Activated CD4-positive, alpha-beta T cell treated with anti-CD3 and anti-CD28 coated beads, Interleukin-2, Interleukin-4, amounts not matched to agents 100 ng/mL and 50 ng/mL, durations not matched to agents 16 hours and 8 hours (primary cell): Measurements from ENCODE around the gene MPLKIP.
"Not testable (repeated sequence)": the region's sequence is repeated elsewhere in the genome, so short reads cannot be mapped to it uniquely, and the experiment has no call there.

Source experiments
- DNase-seq: peaks from one replicate; pipeline ENCODE4 v3.0.0-alpha.2; 2020; ENCODE audit warnings: low spot score

Gene MPLKIP

DNA sequence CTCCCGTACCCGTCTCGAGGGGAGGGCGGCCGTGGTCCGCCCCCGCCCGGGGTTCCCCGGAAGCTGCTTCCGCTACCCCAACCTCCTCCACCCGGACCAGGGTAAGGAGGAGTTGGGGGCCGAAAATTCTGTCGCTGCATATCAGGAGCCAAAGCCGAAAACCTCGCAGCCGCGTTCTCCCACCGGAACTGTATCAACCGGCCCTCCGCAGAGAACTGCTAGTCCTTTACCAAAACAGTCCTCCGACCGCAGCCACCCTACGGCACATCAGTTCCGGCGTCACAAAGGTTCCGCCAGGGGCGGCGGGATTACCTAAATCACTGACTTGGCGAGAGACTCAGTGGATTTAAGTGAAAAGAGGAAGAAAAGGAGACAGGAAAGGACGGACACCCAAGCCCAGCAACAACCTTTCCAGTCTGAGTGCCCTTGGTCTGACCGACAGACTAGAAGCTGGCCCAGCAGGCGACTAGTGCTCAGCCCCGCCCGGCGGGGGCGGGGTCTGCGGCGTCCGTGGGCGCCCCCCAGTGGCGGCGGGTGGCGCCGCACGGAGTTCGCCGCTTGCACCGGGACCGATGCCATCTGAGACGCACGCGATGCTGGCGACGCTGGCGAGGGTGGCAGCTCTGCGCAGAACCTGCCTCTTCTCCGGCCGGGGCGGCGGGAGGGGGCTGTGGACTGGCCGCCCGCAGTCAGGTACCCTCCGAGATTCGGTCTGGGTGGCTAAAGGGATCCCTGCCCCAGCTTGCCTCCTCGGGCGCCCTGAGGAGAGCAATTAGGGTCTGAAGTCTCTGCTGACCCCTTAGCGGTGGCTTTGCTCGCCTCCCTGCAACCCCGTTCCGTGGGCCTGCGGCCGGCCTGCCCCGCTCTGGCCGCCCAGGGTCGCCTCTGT lies at the start of gene MPLKIP, which contains the start of gene SUGCT:
TSS of gene MPLKIP (minus strand) at position 195 of the 889 bp plus-strand sequence. CDS start at position 140, 55 bp downstream.
TSS of gene SUGCT (plus strand) at position 578 of the 889 bp plus-strand sequence.
- DNase-seq = peak; percentile 80

DNA sequence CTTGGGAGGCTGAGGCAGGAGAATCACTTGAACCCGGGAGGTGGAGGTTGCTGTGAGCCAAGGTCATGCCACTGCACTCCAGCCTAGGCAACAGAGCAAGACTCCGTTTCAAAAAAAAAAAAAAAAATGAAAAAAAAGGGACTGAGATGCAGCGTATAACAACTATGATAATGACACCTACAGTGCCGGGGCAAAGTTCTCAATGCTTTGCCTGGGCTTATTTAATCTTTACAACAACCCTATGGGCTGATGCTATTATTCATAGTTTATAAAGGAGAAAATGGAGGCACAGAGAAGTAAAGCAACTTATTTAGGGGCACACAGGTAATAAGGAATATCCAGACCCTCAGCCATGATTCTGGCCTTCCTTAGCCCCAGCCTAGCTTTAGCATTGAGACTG lies 48.0 kb upstream of the MPLKIP start:
- DNase-seq = no peak

DNA sequence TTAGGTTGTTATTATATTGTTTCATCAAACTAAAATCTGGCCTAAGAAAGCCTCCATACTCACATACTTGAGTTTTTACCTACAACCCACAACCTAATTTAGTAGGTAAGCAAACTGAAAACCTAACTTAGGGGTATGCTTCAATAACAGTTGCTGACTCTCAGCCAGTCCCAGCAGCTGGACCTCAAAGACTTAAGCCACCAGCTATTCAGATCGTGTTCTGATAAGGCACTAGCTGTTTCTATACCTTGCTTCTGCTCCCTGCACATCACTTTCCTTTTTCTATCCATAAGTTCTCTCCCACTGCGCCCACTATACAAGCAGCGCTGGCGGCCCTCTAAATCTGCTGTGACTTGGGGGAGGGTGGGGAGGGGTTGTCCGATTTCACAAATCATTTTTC lies 42.6 kb upstream of the MPLKIP start:
- DNase-seq = no peak

DNA sequence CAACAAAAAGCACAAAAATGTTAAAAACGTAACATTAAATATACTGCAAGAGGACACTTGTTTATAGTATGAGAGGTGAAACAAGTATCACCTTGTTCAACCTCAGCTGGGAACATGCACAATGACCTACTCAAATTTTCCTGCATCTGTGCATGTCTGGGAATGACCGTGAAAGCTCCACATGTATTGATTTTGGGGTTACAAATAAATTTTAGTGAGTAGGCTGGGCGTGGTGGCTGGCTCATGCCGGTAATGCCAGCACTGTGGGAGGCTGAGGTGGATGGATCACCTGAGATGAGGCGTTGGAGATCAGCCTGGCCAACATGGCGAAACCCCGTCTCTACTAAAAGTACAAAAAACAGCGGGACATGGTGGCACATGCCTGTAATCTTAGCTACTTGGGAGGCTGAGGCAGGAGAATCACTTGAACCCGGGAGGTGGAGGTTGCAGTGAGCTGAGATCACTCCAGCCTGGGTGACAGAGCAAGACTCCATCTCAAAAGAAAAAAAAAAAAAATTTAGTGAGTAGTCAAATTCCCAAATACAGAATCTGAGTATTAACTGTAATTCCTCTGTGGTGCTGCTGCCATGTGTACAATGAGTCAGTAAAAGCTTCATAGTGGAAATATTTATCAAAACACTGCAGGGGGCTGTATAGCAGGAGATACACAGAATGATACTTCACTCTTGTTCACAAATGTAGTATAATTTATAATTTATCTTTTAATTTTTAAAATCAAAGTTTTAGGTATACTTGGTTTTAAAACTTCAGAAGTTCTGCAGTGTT lies 41.5 kb upstream of the MPLKIP start:
- DNase-seq = no peak

DNA sequence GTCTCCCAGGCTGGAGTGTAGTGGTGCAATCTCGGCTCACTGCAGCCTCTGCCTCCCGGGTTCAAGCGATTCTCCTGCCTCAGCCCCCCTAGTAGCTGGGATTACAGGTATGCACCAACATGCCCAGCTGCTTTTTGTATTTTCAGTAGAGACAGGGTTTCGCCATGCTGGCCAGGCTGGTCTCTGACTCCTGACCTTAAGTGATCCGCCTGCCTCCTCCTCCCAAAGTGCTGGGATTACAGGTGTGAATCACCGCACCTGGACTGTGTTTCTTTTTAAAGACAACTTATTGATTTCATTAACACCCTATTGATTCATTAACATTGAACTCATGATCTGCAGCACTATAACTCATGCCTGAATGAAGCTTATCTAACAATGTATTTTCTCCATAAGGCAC lies 40.8 kb upstream of the MPLKIP start:
- DNase-seq = not testable (repeated sequence)

DNA sequence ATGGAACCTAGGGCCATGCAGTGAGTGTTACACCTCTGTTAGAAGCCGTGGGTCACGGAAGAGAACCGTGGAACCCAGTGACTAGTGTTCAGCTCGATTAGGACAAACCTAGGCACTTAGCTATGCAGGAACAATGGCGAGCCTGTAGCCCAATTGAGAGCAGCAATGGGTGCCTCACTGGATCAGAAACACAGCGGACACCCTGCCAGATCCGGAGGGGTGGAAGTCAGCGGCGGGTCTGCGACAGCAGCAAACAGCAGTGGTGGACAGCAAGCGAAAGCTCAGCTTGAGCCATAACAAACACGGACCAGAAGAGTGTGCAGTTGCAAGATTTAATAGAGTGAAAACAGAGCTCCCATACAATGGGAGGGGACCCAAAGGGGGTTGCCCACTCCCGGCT lies 38.7 kb upstream of the MPLKIP start:
- not testable (repeated sequence) for DNase-seq

DNA sequence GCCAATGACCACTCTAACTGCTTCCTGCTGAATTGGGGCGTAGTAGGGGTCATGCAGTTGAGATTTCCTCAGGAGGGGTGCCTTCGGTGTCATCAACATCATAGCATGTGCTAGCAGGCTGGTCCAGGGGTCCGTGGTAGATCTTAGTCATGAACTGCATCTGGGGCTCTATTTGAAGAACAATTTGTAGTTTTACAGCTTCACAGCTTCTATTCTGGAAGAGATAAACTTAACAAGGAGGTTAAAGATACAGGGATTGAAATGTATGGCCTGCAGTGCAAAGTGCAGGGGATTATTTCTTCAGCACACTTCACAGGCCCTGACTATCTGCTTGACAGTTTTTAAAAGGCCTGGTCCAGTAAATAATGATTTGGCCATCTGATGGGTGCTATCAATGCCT lies 33.8 kb upstream of the MPLKIP start:
- not testable (repeated sequence) for DNase-seq

DNA sequence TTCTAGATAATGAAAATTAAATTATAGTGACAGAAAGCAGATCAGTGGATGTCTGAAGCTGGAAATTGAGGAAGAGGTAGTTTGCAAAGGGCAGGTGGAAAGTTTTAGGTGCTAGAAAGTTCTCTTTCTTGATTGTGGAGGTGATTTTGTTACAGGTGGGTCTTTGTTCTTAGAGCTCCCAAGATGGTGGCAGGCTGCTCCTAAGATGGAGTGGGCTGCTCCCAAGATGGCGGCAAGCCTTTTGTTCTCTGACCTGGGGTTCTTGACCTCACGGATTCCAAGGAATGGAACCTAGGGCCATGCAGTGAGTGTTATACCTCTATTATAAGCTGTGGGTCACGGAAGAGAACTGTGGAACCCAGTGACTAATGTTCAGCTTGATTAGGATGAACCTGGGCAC lies 32.9 kb upstream of the MPLKIP start:
- DNase-seq = no peak

DNA sequence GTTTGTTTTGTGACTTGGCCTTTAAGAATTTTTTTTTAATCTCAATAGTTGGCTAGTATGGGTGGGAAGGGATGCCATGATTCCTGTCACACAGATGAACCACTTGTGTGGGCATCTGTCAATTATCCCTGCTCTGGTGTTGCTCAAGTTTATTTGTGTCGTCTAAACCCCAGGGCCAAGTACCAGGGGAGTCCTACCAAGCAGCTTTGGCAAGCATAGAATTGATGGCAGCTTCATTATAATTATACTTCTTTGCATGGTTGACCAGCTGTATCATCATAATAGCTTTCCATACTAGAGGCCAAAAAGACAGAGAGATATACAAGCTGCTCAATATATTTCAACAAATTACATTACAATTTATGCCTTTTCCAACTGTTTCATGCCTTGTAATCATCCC lies 30.8 kb upstream of the MPLKIP start:
- DNase-seq = no peak

DNA sequence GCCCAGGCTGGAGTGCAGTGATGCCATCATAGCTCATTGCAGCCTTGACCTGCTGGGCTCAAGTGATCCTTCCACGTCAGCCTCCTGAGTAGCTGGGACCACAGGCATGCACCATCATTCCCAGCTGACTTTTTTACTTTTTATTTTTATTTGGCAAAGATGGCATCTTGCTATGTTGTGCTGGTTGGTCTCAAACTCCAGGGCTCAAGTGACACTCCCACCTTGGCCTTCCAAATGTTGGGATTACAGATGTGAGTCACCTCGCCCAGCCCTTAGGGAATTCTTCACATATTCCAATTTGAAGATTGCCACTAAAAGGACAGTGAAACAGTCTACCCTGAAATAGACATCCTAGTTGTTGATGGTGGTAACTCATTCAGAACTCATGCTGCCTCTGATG lies 28.1 kb upstream of the MPLKIP start:
- DNase-seq = no peak

DNA sequence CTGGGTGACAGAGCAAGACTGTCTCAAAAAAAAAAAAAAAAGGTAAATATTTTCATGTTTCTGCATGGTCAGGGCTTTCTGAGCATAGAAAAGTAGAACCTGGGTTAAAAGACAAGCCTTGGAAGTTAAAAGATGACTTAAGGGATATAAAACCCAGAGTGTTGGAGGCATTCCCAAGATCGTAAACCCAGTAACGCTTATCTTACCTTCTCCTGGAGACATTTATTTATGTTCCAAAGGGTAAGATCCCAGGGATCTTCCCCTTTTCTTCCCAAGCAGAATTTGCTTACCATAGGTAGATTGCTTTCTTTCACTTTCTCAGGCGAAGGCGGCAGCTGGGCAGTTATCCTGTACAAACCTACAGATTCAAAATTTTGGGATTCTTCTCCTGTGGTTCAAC lies 22.6 kb upstream of the MPLKIP start:
- no peak for DNase-seq

DNA sequence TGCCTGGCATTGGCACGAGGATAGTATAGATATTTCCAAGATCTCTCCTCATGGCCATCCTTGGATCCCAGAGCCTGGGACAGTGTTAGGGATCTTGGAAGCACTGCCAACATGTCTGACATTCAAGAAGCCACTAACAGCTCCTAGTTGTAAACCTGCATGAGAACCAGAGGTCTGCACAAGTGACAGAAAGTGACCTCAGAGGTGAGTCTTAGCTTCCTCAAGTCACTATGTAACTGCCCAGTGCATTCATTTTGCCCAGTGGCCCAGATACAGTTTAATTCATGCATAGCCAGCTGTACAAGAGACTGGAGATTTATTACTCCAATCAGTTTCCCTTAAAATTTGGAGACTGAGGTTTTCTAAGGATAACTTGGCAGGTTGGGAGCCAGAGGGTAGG lies 17.1 kb upstream of the MPLKIP start:
- no peak for DNase-seq

DNA sequence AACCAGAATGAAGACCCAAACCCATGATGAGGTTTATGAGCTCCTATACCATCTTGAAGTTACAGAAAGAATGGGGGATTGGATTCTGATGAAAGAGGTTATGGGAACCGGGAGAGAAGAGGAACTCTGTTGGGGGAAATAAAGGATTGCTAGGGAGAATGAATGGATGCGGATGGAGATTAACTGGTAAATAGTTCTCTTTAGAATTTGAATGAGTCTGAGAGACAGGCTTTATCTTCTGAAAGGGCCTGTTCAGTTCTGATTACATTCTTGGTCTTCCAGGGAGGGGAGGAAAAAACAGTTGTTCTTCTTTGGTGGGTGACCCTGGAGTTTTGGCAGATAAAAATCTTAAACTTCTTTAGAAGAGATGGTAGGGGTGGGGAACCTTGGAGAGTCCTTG lies 14.2 kb upstream of the MPLKIP start:
- no peak for DNase-seq

DNA sequence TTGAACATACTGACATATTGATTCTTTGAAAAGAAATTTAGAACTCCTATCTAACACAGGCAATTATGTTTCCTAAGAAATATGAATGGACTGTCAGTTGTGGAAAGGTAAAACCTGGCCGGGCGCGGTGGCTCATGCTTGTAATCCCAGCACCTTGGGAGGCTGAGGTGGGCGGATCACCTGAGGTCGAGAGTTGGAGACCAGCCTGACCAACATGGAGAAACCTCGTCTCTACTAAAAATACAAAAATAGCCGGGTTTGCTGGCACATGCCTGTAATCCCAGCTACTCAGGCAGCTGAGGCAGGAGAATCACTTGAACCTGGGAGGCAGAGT lies 13.8 kb upstream of the MPLKIP start:
- DNase-seq = not testable (repeated sequence)

DNA sequence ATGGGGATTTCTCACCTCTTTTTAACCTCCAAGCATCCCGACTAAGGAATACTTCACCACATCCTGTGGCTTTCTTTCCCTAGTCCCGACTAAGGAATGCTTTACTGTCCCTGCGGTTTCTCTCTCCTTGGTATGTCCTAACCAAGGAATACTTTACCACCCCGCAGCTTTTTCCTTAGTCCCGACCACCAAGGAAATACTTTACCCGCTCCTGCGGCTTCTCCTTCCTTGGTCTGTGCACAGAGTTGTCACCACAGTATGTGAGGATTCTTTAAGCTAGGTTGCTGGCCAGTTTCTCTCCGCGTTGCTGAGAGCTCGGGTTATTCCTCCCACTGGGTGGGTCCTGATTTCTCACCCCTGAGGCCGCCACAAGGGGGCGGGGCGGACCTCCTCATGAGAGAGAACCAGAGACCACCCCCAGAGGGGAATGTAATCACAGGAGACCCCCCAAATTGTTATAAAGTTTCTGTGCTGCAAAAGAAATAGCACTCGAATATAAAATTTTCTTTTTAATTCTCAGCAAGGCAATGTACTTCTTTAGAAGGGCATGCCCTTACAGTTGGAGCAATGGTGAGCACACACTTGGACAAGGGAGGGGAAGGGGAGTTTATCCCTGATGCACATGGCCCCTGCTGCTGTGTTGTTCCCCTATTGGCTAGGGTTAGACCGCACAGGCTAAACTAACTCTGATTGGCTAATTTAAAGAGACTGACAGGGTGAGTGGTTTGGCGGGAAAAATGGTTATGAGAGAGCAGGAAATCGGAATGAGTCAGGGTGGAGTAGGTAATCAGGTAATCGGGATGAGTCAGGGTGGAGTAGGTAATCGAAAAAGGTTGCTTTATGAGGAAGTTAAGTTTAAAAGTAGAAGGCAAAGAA lies 13.2 kb upstream of the MPLKIP start:
- DNase-seq = no peak

DNA sequence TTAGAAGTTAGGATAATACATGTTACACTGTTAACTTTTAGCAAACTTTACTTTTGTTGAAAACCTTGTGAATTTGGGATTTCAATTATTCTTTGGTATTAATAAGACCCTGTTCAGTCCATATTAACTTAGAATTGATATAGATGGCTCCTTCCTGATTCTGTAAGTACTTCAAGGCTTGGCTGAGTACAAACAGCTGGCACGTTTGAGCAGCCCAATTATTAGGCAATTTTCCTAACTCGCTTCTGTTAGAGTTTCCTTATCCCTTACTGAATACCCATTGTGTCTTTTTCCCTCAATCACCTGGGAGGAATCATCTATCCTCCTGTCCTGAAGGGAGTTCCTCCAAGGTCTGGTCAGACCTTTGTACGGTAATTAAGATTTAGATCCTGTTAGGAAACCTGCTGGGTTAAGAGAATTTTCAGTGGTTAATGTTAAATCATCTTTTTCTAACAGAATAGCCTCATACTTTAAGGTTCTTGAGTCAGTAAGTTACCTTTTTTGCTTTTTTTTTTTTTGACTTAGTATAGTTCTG lies 11.2 kb upstream of the MPLKIP start:
- not testable (repeated sequence) for DNase-seq

DNA sequence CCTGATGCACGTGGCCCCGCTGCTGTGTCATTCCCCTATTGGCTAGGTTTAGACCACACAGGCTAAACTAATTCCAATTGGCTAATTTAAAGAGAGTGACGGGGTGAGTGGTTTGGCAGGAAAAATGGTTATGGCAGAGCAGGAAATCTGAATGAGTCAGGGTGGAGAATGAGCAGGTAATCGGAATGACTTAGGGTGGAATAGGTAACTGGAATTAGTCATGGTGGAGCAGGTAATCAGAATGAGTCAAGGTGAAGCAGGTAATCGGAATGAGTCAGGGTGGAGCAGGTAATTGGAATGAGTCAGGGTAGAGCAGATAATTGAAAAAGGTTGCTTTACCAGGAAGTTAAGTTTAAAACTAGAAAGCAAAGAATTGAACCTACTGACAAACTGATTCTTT lies 7.5 kb upstream of the MPLKIP start:
- not testable (repeated sequence) for DNase-seq

DNA sequence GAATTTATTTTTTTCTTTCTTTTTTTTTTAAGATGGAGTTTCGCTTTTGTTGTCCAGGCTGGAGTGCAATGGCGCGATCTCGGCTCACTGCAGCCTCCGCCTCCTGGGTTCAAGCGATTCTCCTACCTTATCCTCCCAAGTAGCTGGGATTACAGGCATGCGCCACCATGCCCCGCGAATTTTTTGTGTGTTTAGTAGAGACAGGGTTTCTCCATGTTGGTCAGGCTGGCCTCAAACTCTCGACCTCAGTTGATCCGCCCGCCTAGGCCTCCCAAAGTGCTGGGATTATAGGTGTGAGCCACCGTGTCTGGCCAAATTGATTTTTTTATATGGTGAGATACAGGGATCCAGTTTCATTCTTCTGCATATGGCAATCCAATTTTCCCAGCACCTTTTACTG lies 5.5 kb upstream of the MPLKIP start:
- not testable (repeated sequence) for DNase-seq

DNA sequence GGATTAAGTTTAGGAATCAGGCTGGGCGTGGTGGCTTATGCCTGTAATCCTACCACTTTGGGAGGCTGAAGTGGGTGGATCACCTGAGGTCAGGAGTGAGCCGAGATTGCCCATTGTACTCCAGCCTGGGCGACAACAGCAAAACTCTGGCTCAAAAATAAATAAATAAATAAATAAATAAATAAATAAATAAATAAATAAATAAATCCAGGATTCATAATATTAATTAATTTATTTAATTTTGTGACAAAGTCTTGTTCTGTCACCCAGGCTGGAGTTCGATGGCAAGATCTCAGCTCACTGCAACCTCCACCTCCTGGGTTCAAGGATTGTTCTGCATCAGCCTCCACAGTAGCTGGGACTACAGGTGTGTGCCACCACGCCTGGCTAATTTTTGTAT lies 4.6 kb upstream of the MPLKIP start:
- DNase-seq = no peak

DNA sequence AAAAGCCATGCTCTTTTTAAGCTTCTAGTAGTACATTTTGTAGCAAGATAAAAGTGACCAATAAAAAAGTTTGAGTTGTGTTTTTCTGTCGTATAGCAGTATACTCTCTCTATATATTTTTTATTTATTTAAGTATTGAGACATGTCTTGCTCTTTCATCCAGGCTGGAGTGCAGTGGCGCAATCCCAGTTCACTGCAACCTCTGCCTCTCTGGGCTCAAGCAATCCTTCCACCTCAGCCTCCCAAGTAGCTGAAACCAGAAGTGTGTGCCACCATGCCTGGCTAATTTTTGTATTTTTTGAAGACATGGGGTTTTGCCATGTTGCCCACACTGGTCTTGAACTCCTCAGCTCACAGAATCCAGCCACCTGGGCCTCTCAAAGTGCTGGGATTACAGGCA lies 3.1 kb upstream of the MPLKIP start:
- DNase-seq = no peak

DNA sequence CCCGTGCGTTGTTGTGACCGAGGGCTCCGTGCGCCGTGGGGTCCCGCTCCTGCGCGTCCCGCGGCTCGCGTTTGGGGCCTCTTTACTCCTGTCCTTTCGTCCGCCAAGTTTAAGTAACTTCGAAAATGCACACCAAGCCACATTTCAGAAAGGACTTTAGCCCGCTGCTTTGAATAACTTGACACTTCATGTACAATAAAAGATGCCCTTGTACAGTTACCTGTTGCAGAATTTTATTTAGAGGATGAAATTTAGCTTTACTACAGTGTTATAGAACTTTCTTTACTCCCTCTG lies 842 bp upstream of the MPLKIP start:
- no peak for DNase-seq
